ENCODE results near the gene ZSCAN22. TPM values are rescaled to one million over a fixed set of nuclear protein-coding genes. Genes with fewer than 3 reads are reported as not detected.

ZSCAN22 gene
- 1 to 10 TPM; 2.2 to 3.4 (median 2.6) TPM for total RNA-seq

- TF ChIP-seq CTCF (IDR thresholded peaks at IDR 0.05; ENCODE audit: low read depth), result no peak
Observed at GRCh38 chr19:58326914-58327726, at the start of gene ZSCAN22. ZSCAN22 (plus strand) TSS chr19:58326994; CDS start chr19:58334803, 7,809 bp downstream.

- no peak for TF ChIP-seq CTCF (IDR thresholded peaks at IDR 0.05; ENCODE audit: low read depth)
Observed at GRCh38 chr19:58277197-58277596, 49.6 kb upstream of the ZSCAN22 start.

GRCh38 chr19:58277748-58278540 is 48.9 kb upstream of the ZSCAN22 start:
- no peak for TF ChIP-seq CTCF (IDR thresholded peaks at IDR 0.05; ENCODE audit: low read depth)

- TF ChIP-seq CTCF (IDR thresholded peaks at IDR 0.05; ENCODE audit: low read depth), result no peak
Observed at GRCh38 chr19:58278541-58279041, 48.2 kb upstream of the ZSCAN22 start, which contains the start of gene ZNF8. ZNF8 (plus strand) TSS chr19:58278955; CDS start chr19:58279082, 127 bp downstream.

GRCh38 chr19:58279042-58279924 is 47.5 kb upstream of the ZSCAN22 start:
- no peak for TF ChIP-seq CTCF (IDR thresholded peaks at IDR 0.05; ENCODE audit: low read depth)

- no peak for TF ChIP-seq CTCF (IDR thresholded peaks at IDR 0.05; ENCODE audit: low read depth)
Observed at GRCh38 chr19:58279925-58280316, 46.9 kb upstream of the ZSCAN22 start.

Measured in subcutaneous adipose tissue (tissue), 4 donors.